HepG2 (cell line): ENCODE data around the gene FGF2. TPM values are rescaled to one million over a fixed set of nuclear protein-coding genes. Genes with fewer than 3 reads are reported as not detected.

ENCODE experiments used
- ATAC-seq: fragments of 200-7000 bp; cut with Tn5 transposase; 3 replicates; pipeline ENCODE4 v1.9.1; 2020; ENCODE audit warnings: mild to moderate bottlenecking, moderate library complexity
- BruUV-seq: library from RNA; stranded (reverse); fragments of 400-500 nt; replicated peaks from 2 replicates; lab custom pipeline; 2021; lab: Mats Ljungman, UMichigan
- CTCF ChIA-PET: fragments of 300-600 bp; formaldehyde crosslinking; extraction: SDS; loops from one replicate; lab custom pipeline; 2021; ENCODE audit warnings: low total read pairs, inconsistent platforms, low intra/inter-chr PET ratio; lab: Yijun Ruan, JAX
- POLR2A ChIA-PET: fragments of 350-600 bp; sonication (Branson Sonifier 250); formaldehyde crosslinking; loops from one replicate; lab custom pipeline; 2020; ENCODE audit warnings: antibody characterized with exemption, inconsistent platforms; lab: Yijun Ruan, JAX
- DNase-seq: peaks from one replicate; pipeline ENCODE4 v3.0.0-alpha.2; 2015; ENCODE audit warnings: low spot score
- FAIRE-seq: peaks from 3 replicates; lab custom pipeline; 2011; peaks lifted over from hg19 to GRCh38; lab: Jason Lieb, UNC
- H2AFZ ChIP-seq: one replicate; pipeline ENCODE4 v1.6.1; 2011; ENCODE audit warnings: low read length, inconsistent platforms
- H3K27ac ChIP-seq: fragments of 300-600 bp; 3 replicates; pipeline ENCODE4 v1.8.0; 2011; ENCODE audit warnings: mixed run types, mild to moderate bottlenecking, mixed read lengths, low read length, inconsistent platforms; ENCODE audit not compliant: insufficient read depth; ENCODE audit errors: extremely low read length
- H3K27me3 ChIP-seq, 2 experiments: fragments of 200-600 bp in 1 of 2; 2 replicates in 1 of 2; 3 replicates in 1 of 2; pipeline versions ENCODE4 v1.6.0 to v1.8.0; 2011; ENCODE audit warnings: low read length in 2 of 2, mild to moderate bottlenecking in 2 of 2, moderate library complexity in 2 of 2, inconsistent platforms in 1 of 2; ENCODE audit not compliant: insufficient read depth in 2 of 2, control insufficient read depth in 1 of 2
- H3K36me3 ChIP-seq, 2 experiments: fragments of 200-600 bp in 1 of 2; replicated peaks in 1 of 2; 2 replicates in 1 of 2; 3 replicates in 1 of 2; pipeline versions ENCODE4 v1.5.1 to v1.8.0; 2011; ENCODE audit warnings: low read length in 2 of 2, inconsistent platforms in 1 of 2; ENCODE audit not compliant: insufficient read depth in 2 of 2, control insufficient read depth in 1 of 2
- H3K4me1 ChIP-seq: 2 replicates; pipeline ENCODE4 v1.5.1; 2012; ENCODE audit warnings: low read length, inconsistent platforms; ENCODE audit not compliant: insufficient read depth
- H3K4me2 ChIP-seq: 2 replicates; pipeline ENCODE4 v1.6.0; 2011; ENCODE audit warnings: low read depth, low read length, inconsistent platforms
- H3K4me3 ChIP-seq, 3 experiments: fragments of 200-600 bp in 1 of 3; sonication (generic), shearing (Covaris generic) in 1 of 3; replicated peaks in 1 of 3; 2 replicates each; pipeline ENCODE4 v1.5.1; 2011 to 2016; ENCODE audit warnings: low read length in 3 of 3, inconsistent platforms in 2 of 3, low read depth in 2 of 3, mild to moderate bottlenecking in 2 of 3, control low read depth in 1 of 3, mixed read lengths in 1 of 3; ENCODE audit not compliant: insufficient read depth in 1 of 3
- H3K79me2 ChIP-seq: one replicate; pipeline ENCODE4 v1.6.1; 2011; ENCODE audit warnings: low read length, inconsistent platforms; ENCODE audit not compliant: insufficient read depth
- H3K9ac ChIP-seq: 2 replicates; pipeline ENCODE4 v1.6.0; 2011; ENCODE audit warnings: mild to moderate bottlenecking, low read depth, low read length, inconsistent platforms; ENCODE audit not compliant: insufficient read depth
- H3K9me3 ChIP-seq: 2 replicates; pipeline ENCODE4 v1.5.1; 2012; ENCODE audit warnings: mild to moderate bottlenecking, low read length
- H4K20me1 ChIP-seq: 2 replicates; pipeline ENCODE4 v1.6.0; 2011; ENCODE audit warnings: inconsistent platforms, mild to moderate bottlenecking, low read length, moderate library complexity; ENCODE audit not compliant: insufficient read depth
- BRCA1 ChIP-seq: sonication (generic); formaldehyde crosslinking; IDR thresholded peaks from 2 replicates; pipeline ENCODE4 v1.4.0; 2020; ENCODE audit warnings: missing genetic modification reagents
- GABPB1 ChIP-seq: IDR thresholded peaks from 2 replicates; pipeline ENCODE4 v1.6.1; 2016; ENCODE audit warnings: mild to moderate bottlenecking, missing genetic modification reagents, moderate library complexity, missing compliant biosample characterization
- SOX13 ChIP-seq, 3 experiments: fragments of 450-650 bp in 1 of 3; sonication (generic) in 1 of 3; formaldehyde crosslinking in 1 of 3; IDR thresholded peaks in 2 of 3; conservative IDR thresholded peaks in 1 of 3; 2 replicates each; pipeline versions ENCODE4 v1.5.0 to v1.6.1; 2016 to 2020; ENCODE audit warnings: antibody characterized with exemption in 1 of 3, mild to moderate bottlenecking in 1 of 3, missing compliant biosample characterization in 1 of 3, missing genetic modification reagents in 1 of 3, moderate library complexity in 1 of 3
- ZNF784 ChIP-seq: sonication (generic); formaldehyde crosslinking; IDR thresholded peaks from 2 replicates; pipeline ENCODE4 v1.5.1; 2020; ENCODE audit warnings: missing genetic modification reagents, mild to moderate bottlenecking, borderline replicate concordance
- WGBS: methylation state at CpG from one replicate; pipeline ENCODE4 v1.1.6; 2017; ENCODE audit warnings: low lambda C conversion rate; 5-methylcytosine and 5-hydroxymethylcytosine counted together
- in situ Hi-C: cut with HindIII; loops from 2 replicates; pipeline ENCODE4 v1.10.0; 2017; ENCODE audit warnings: low pct_unique_long_range_greater_than_20kb; ENCODE audit not compliant: extremely low pct_ligation_motif_present
- intact Hi-C: fragments of 100-400 bp; cut with micrococcal nuclease; formaldehyde crosslinking; loops from one replicate; pipeline ENCODE4 v1.10.0; 2022; ENCODE audit not compliant: unreplicated experiment
- polyA plus RNA-seq, 8 experiments: library from polyadenylated mRNA; depleted of rRNA in 3 of 8; stranded (reverse) in 7 of 8; unstranded in 1 of 8; fragments of >200 nt; fragmentation: Illumina TruSeq in 4 of 8; extraction: Trizol in 4 of 8; gene quantifications; 2 replicates each; pipeline versions ENCODE4 v1.2.1 to v1.2.3, GENCODE V29; 2011 to 2016; ENCODE audit warnings: low read depth in 4 of 8, missing spikeins in 1 of 8, mixed read lengths in 1 of 8; ENCODE audit not compliant: insufficient read depth in 1 of 8
- total RNA-seq, 5 experiments: library from RNA; depleted of rRNA; stranded (reverse); fragments of >200 nt; fragmentation: Illumina TruSeq; extraction: Trizol; gene quantifications; 2 replicates each; pipeline ENCODE4 v1.2.3, GENCODE V29; 2016; ENCODE audit warnings: low read depth in 1 of 5
- TF ChIP-seq, protein P1 (sequence below): sonication (generic); formaldehyde crosslinking; IDR thresholded peaks from 2 replicates; pipeline ENCODE4 v1.4.0; 2020; ENCODE audit warnings: missing genetic modification reagents, mild to moderate bottlenecking, borderline replicate concordance

The FGF2 gene
- total and polyA plus RNA-seq, 2 of the 13 experiments (the other 11 are each of a cell fraction or from before 2014, with no cell fraction given) = 0.01 to 0.02 TPM

GRCh38 chr4:122894827-122895226, 68.2 kb downstream of the FGF2 start:
- Histone ChIP-seq H3K4me1 (no peaks in the 10 kb centered on the region), H3K27me3 (no peaks in the 10 kb centered on the region), H3K9ac (no peak overlapping the region), H4K20me1 (no peaks in the 10 kb centered on the region), H3K4me3 (no peak overlapping the region), H3K27ac (no peak overlapping the region), H2AFZ (no peak overlapping the region), H3K4me2 (no peak overlapping the region), H3K9me3 (no peaks in the 10 kb centered on the region), H3K36me3 (0 out of 5 replicates have a peak, but pooled peaks cover 0 to 7% of the 10 kb centered on the region in 2 experiments), H3K79me2 (no peaks in the 10 kb centered on the region)
- CTCF ChIA-PET = no interaction called here
- 100% methylated on average over 3 of the region's 3 CpGs for WGBS
- DNase-seq (no peak), ATAC-seq (no peak), FAIRE-seq (no peak)
- no peak for TF ChIP-seq BRCA1 (CRISPR knock-in tag)
- TF ChIP-seq, protein P1, sequence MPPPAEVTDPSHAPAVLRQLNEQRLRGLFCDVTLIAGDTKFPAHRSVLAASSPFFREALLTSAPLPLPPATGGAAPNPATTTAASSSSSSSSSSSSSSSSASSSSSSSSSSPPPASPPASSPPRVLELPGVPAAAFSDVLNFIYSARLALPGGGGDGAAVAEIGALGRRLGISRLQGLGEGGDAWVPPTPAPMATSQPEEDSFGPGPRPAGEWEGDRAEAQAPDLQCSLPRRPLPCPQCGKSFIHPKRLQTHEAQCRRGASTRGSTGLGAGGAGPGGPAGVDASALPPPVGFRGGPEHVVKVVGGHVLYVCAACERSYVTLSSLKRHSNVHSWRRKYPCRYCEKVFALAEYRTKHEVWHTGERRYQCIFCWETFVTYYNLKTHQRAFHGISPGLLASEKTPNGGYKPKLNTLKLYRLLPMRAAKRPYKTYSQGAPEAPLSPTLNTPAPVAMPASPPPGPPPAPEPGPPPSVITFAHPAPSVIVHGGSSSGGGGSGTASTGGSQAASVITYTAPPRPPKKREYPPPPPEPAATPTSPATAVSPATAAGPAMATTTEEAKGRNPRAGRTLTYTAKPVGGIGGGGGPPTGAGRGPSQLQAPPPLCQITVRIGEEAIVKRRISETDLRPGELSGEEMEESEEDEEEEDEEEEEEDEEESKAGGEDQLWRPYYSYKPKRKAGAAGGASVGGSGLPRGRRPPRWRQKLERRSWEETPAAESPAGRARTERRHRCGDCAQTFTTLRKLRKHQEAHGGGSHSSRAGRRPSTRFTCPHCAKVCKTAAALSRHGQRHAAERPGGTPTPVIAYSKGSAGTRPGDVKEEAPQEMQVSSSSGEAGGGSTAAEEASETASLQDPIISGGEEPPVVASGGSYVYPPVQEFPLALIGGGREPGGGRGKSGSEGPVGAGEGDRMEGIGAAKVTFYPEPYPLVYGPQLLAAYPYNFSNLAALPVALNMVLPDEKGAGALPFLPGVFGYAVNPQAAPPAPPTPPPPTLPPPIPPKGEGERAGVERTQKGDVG = no peak
- TF ChIP-seq SOX13 (IDR thresholded peaks at IDR 0.05) = no peak
- TF ChIP-seq SOX13 (CRISPR knock-in tag; conservative IDR thresholded peaks at IDR 0.05 in 1 of 2, IDR thresholded peaks at IDR 0.05 in 1 of 2) = no peak
- TF ChIP-seq GABPB1 (CRISPR knock-in tag) = no peak
- no peak for TF ChIP-seq ZNF784
- POLR2A ChIA-PET = no interaction called here
- in situ Hi-C loops = no loop called here
- intact Hi-C loops = no loop called here
- BruUV-seq = no TSS peak
